GM23248 (cell line): ENCODE results near the gene SERPINA4. TPM values are rescaled to one million over a fixed set of nuclear protein-coding genes. Genes with fewer than 3 reads are reported as not detected.

Experiments used
- DNase-seq: peaks from one replicate; pipeline ENCODE4 v3.0.0-alpha.2; 2015
- H2AFZ ChIP-seq: fragments of 200-600 bp; sonication (generic); 2 replicates; pipeline ENCODE4 v1.6.1; 2016; ENCODE audit warnings: antibody characterized with exemption
- H3F3A ChIP-seq: fragments of 200-600 bp; sonication (generic); 2 replicates; pipeline ENCODE4 v1.6.1; 2016; ENCODE audit warnings: mild to moderate bottlenecking, antibody characterized with exemption, mixed run types; ENCODE audit not compliant: insufficient read depth
- H3K27ac ChIP-seq: fragments of 200-600 bp; sonication (generic); 2 replicates; pipeline ENCODE4 v1.5.1; 2016; ENCODE audit warnings: mild to moderate bottlenecking
- H3K27me3 ChIP-seq: fragments of 200-600 bp; sonication (generic); replicated peaks from 2 replicates; pipeline ENCODE4 v1.6.1; 2016; ENCODE audit warnings: mild to moderate bottlenecking; ENCODE audit not compliant: insufficient read depth
- H3K36me3 ChIP-seq: fragments of 200-600 bp; sonication (generic); 2 replicates; pipeline ENCODE4 v1.6.1; 2016; ENCODE audit warnings: low read depth, mild to moderate bottlenecking
- H3K4me1 ChIP-seq: fragments of 200-600 bp; sonication (generic); 2 replicates; pipeline ENCODE4 v1.6.1; 2016; ENCODE audit warnings: mild to moderate bottlenecking; ENCODE audit not compliant: insufficient read depth
- H3K4me2 ChIP-seq: fragments of 200-600 bp; sonication (generic); one replicate; pipeline ENCODE4 v1.6.1; 2016; ENCODE audit warnings: mild to moderate bottlenecking; ENCODE audit not compliant: unreplicated experiment
- H3K4me3 ChIP-seq: fragments of 200-600 bp; sonication (generic); 2 replicates; pipeline ENCODE4 v1.5.1; 2016; ENCODE audit warnings: mild to moderate bottlenecking
- H3K79me2 ChIP-seq: fragments of 200-600 bp; sonication (generic); 2 replicates; pipeline ENCODE4 v1.6.1; 2016; ENCODE audit warnings: mild to moderate bottlenecking; ENCODE audit not compliant: insufficient read depth
- H3K9ac ChIP-seq: fragments of 200-600 bp; sonication (generic); 2 replicates; pipeline ENCODE4 v1.6.1; 2016; ENCODE audit warnings: mild to moderate bottlenecking
- H3K9me2 ChIP-seq: fragments of 200-600 bp; sonication (generic); 2 replicates; pipeline ENCODE4 v1.6.1; 2016; ENCODE audit warnings: mixed run types, mild to moderate bottlenecking, moderate library complexity; ENCODE audit not compliant: insufficient read depth
- H3K9me3 ChIP-seq: fragments of 200-600 bp; sonication (generic); one replicate; pipeline ENCODE4 v1.6.1; 2017; ENCODE audit warnings: low read depth
- H4K20me1 ChIP-seq: fragments of 200-600 bp; sonication (generic); 2 replicates; pipeline ENCODE4 v1.6.0; 2016; ENCODE audit not compliant: insufficient read depth
- EZH2 ChIP-seq: fragments of 200-600 bp; sonication (generic); IDR thresholded peaks from 2 replicates; pipeline ENCODE4 v1.6.1; 2018; ENCODE audit warnings: antibody characterized with exemption, mild to moderate bottlenecking; ENCODE audit not compliant: insufficient read depth, poor library complexity, severe bottlenecking
- EZH2phosphoT487 ChIP-seq: fragments of 200-600 bp; sonication (generic); IDR thresholded peaks from 2 replicates; pipeline ENCODE4 v1.6.1; 2018; ENCODE audit warnings: antibody characterized with exemption, moderate library complexity, mild to moderate bottlenecking, low read depth; ENCODE audit not compliant: insufficient read depth
- WGBS, 2 experiments: methylation state at CpG; one replicate each; pipeline ENCODE4 v1.1.6; 2015 to 2017; ENCODE audit warnings: low lambda C conversion rate in 2 of 2, low coverage in 1 of 2; ENCODE audit errors: missing lambda C conversion rate in 2 of 2; 5-methylcytosine and 5-hydroxymethylcytosine counted together
- in situ Hi-C: fragments of 300-500 bp; cut with MboI; formaldehyde crosslinking; loops from 2 replicates; pipeline ENCODE4 v1.15.0; 2020
- polyA plus RNA-seq: library from polyadenylated mRNA; unstranded; fragments of >200 nt; fragmentation: Nextera tagmentation; extraction: Ambion mirVana; gene quantifications from 2 replicates; pipeline ENCODE4 v1.2.1, GENCODE V29; 2016
- total RNA-seq: library from RNA; depleted of rRNA; stranded (reverse); fragments of >200 nt; shearing (Covaris generic); gene quantifications from 2 replicates; pipeline ENCODE4 v1.2.3, GENCODE V29; 2014; rRNA removed

SERPINA4 gene
- total and polyA plus RNA-seq, 2 experiments from 2014 or later = not detected

DNA sequence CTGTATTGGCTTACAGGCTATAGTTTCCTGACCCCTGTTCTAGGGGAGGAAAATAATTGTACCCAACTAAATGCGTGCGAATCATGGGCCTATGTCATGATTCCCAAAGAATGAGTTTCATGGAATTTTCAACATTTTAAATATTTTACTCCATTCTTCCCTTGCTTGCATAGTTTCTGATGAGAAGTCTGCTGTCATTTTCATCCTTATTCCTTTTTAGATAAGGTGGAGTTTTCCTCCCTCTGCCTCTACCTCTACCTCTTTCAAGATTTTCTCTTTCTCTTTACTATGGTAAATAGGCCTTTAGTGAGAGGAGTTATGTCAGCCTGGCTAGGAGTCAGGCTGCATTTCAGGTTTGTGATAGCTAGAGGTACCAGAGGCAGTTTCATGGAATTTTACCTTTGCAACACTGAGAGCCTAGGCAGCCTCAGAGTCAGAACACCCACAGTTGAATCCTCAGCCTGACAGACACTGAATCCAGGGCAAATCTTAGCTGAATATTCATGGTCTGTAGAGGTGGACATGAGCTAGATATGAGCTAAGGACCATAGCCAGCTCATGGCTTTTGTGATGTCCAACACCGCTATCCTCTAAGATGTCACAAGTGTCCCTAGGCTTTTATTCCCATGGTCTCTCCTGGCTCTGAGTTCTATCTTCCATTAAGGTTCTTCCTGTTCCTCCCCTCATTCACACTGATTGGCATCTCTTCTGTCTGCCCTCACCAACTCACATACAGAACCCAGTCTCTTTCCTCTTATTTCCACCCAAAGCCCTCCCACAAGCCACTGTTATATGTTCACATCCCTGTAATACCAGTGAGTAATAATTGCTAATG lies 57.0 kb downstream of the SERPINA4 start:
- no peak for TF ChIP-seq EZH2
- no peak for TF ChIP-seq EZH2phosphoT487
- no peak overlapping the region for H3K4me3 ChIP-seq
- no peaks in the 10 kb centered on the region for H3K27me3 ChIP-seq
- in situ Hi-C loops = no loop called here
- peak; percentile 38 for DNase-seq
- no peaks in the 10 kb centered on the region for H3F3A ChIP-seq
- H3K79me2 ChIP-seq = no peaks in the 10 kb centered on the region
- H3K9ac ChIP-seq = no peak overlapping the region
- no peak overlapping the region for H3K4me2 ChIP-seq
- no peaks in the 10 kb centered on the region for H3K9me3 ChIP-seq
- H3K9me2 ChIP-seq = no peaks in the 10 kb centered on the region
- H4K20me1 ChIP-seq = no peaks in the 10 kb centered on the region
- H3K27ac ChIP-seq = no peak overlapping the region
- 70 to 75% methylated on average over 3 of the region's 3 CpGs for WGBS, 2 experiments
- H3K4me1 ChIP-seq = no peaks in the 10 kb centered on the region
- no peaks in the 10 kb centered on the region for H3K36me3 ChIP-seq
- no peak overlapping the region for H2AFZ ChIP-seq

DNA sequence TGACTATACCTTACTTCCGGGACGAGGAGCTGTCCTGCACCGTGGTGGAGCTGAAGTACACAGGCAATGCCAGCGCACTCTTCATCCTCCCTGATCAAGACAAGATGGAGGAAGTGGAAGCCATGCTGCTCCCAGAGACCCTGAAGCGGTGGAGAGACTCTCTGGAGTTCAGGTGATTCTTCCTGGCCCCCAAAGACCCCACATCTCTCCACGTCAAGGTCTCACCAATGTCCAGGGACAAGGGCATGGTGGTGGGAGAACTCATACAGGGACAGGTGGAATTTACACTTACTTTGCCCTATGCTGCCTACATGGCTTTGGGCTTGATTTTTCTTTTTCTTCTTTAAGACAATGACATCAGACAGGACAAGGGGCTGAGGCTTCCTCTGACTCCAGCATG lies 58.1 kb downstream of the SERPINA4 start:
- WGBS, 2 experiments = 49 to 55% methylated on average over 6 of the region's 6 CpGs
- in situ Hi-C loops = no loop called here
- H3K27me3 ChIP-seq = peaks cover 9% of the 10 kb centered on the region; the same call in 1 of the 2 replicates

More for the DNA sequence above, 58.1 kb downstream of the SERPINA4 start:
- H3K9me3 ChIP-seq = no peaks in the 10 kb centered on the region
- no peak overlapping the region for H2AFZ ChIP-seq
- H3K4me3 ChIP-seq = no peak overlapping the region
- no peak for DNase-seq
- H3K9ac ChIP-seq = no peak overlapping the region
- no peaks in the 10 kb centered on the region for H3K79me2 ChIP-seq
- H3F3A ChIP-seq = no peaks in the 10 kb centered on the region
- no peaks in the 10 kb centered on the region for H3K4me1 ChIP-seq
- TF ChIP-seq EZH2phosphoT487 = no peak
- TF ChIP-seq EZH2 = no peak
- H3K4me2 ChIP-seq = no peak overlapping the region
- H4K20me1 ChIP-seq = no peaks in the 10 kb centered on the region
- H3K9me2 ChIP-seq = no peaks in the 10 kb centered on the region
- H3K36me3 ChIP-seq = no peaks in the 10 kb centered on the region
- no peak overlapping the region for H3K27ac ChIP-seq

Other genes with a start within 250 kb of the SERPINA4 start
- not detected in 2 replicates for gene SERPINA6, start 238.1 kb upstream of the SERPINA4 start, total RNA-seq
- not detected in 2 replicates for gene SERPINA6, start 238.1 kb upstream of the SERPINA4 start, polyA plus RNA-seq
- gene SERPINA2, start 194.7 kb upstream of the SERPINA4 start, total RNA-seq = not detected in 2 replicates
- gene SERPINA2, start 194.7 kb upstream of the SERPINA4 start, polyA plus RNA-seq = not detected in 2 replicates
- gene SERPINA1, start 172.8 kb upstream of the SERPINA4 start, total RNA-seq = 0.65 TPM in 1 of 2 replicates, not detected in the other
- 0.16 and 0.96 TPM in 2 replicates for gene SERPINA1, start 172.8 kb upstream of the SERPINA4 start, polyA plus RNA-seq
- not detected in 2 replicates for gene SERPINA11, start 108.6 kb upstream of the SERPINA4 start, total RNA-seq
- gene SERPINA11, start 108.6 kb upstream of the SERPINA4 start, polyA plus RNA-seq = not detected in 2 replicates
- not detected in 2 replicates for gene SERPINA9, start 85.2 kb upstream of the SERPINA4 start, total RNA-seq
- gene SERPINA9, start 85.2 kb upstream of the SERPINA4 start, polyA plus RNA-seq = 0.14 and 0.31 TPM in 2 replicates
- not detected in 2 replicates for gene SERPINA12, start 52.0 kb upstream of the SERPINA4 start, total RNA-seq
- not detected in 2 replicates for gene SERPINA12, start 52.0 kb upstream of the SERPINA4 start, polyA plus RNA-seq
- not detected in 2 replicates for gene SERPINA5, start 20.0 kb downstream of the SERPINA4 start, total RNA-seq
- not detected in 2 replicates for gene SERPINA5, start 20.0 kb downstream of the SERPINA4 start, polyA plus RNA-seq
- 0.89 and 1.1 TPM in 2 replicates for gene SERPINA3, start 50.9 kb downstream of the SERPINA4 start, total RNA-seq
- gene SERPINA3, start 50.9 kb downstream of the SERPINA4 start, polyA plus RNA-seq = 0.75 and 0.85 TPM in 2 replicates
- gene GSC, start 208.7 kb downstream of the SERPINA4 start, total RNA-seq = 1.1 and 2.3 TPM in 2 replicates
- gene GSC, start 208.7 kb downstream of the SERPINA4 start, polyA plus RNA-seq = 1.3 and 1.9 TPM in 2 replicates